Trophoblast cell (in vitro differentiated cells and primary cell): ENCODE data around the gene SMYD3.

Experiments used
- DNase-seq, 2 donors: peaks; one replicate each; pipeline ENCODE4 v3.0.0-alpha.2; 2016
- H2AFZ ChIP-seq: 2 replicates; pipeline ENCODE4 v1.6.1; 2013; ENCODE audit warnings: low read length, moderate library complexity, mild to moderate bottlenecking; ENCODE audit not compliant: insufficient read depth, poor library complexity
- H2AK5ac ChIP-seq: 2 replicates; pipeline ENCODE4 v1.6.1; 2013; ENCODE audit warnings: mild to moderate bottlenecking, low read length
- H2BK120ac ChIP-seq: 2 replicates; pipeline ENCODE4 v1.6.1; 2013; ENCODE audit warnings: low read length, mild to moderate bottlenecking, moderate library complexity; ENCODE audit not compliant: insufficient read depth, poor library complexity
- H2BK12ac ChIP-seq: 2 replicates; pipeline ENCODE4 v1.6.1; 2013; ENCODE audit warnings: mild to moderate bottlenecking, low read length, moderate library complexity
- H2BK5ac ChIP-seq: 2 replicates; pipeline ENCODE4 v1.6.1; 2013; ENCODE audit warnings: low read length, low read depth, moderate library complexity, mild to moderate bottlenecking; ENCODE audit not compliant: poor library complexity
- H3K14ac ChIP-seq: 2 replicates; pipeline ENCODE4 v1.6.1; 2013; ENCODE audit warnings: mild to moderate bottlenecking, low read length
- H3K18ac ChIP-seq: 2 replicates; pipeline ENCODE4 v1.6.1; 2013; ENCODE audit warnings: mild to moderate bottlenecking, low read length
- H3K23ac ChIP-seq: 2 replicates; pipeline ENCODE4 v1.6.1; 2013; ENCODE audit warnings: low read length
- H3K27ac ChIP-seq: 2 replicates; pipeline ENCODE4 v1.5.1; 2013; ENCODE audit warnings: low read depth, mild to moderate bottlenecking, inconsistent platforms, low read length, moderate library complexity
- H3K27me3 ChIP-seq: 2 replicates; pipeline ENCODE4 v1.6.1; 2013; ENCODE audit warnings: inconsistent platforms, mild to moderate bottlenecking, low read length, moderate library complexity; ENCODE audit not compliant: insufficient read depth
- H3K36me3 ChIP-seq, 2 experiments: 1 replicate in 1 of 2; 2 replicates in 1 of 2; pipeline ENCODE4 v1.6.1; 2013; ENCODE audit warnings: low read length in 2 of 2, mild to moderate bottlenecking in 2 of 2, moderate library complexity in 1 of 2; ENCODE audit not compliant: insufficient read depth in 2 of 2, control insufficient read depth in 1 of 2
- H3K4ac ChIP-seq: 2 replicates; pipeline ENCODE4 v1.6.1; 2013; ENCODE audit warnings: low read depth, mild to moderate bottlenecking, low read length, moderate library complexity
- H3K4me1 ChIP-seq, 2 experiments: 1 replicate in 1 of 2; 2 replicates in 1 of 2; pipeline ENCODE4 v1.6.1; 2013; ENCODE audit warnings: low read length in 2 of 2, mild to moderate bottlenecking in 2 of 2, moderate library complexity in 1 of 2; ENCODE audit not compliant: insufficient read depth in 2 of 2, control insufficient read depth in 1 of 2
- H3K4me2 ChIP-seq: 2 replicates; pipeline ENCODE4 v1.6.1; 2013; ENCODE audit warnings: inconsistent platforms, mild to moderate bottlenecking, low read length, moderate library complexity
- H3K4me3 ChIP-seq: 2 replicates; pipeline ENCODE4 v1.5.1; 2013; ENCODE audit warnings: mild to moderate bottlenecking, low read depth, low read length, inconsistent platforms
- H3K79me1 ChIP-seq: one replicate; pipeline ENCODE4 v1.6.1; 2013; ENCODE audit warnings: low read length
- H3K79me2 ChIP-seq: 2 replicates; pipeline ENCODE4 v1.6.1; 2013; ENCODE audit warnings: low read length, mild to moderate bottlenecking; ENCODE audit not compliant: control insufficient read depth, insufficient read depth, poor library complexity
- H3K9ac ChIP-seq: 2 replicates; pipeline ENCODE4 v1.6.1; 2013; ENCODE audit warnings: mild to moderate bottlenecking, low read length
- H3K9me3 ChIP-seq: 2 replicates; pipeline ENCODE4 v1.6.1; 2013; ENCODE audit warnings: low read depth, mild to moderate bottlenecking, control low read depth, inconsistent platforms, low read length; ENCODE audit not compliant: insufficient read depth
- H4K12ac ChIP-seq: 2 replicates; pipeline ENCODE4 v1.6.1; 2013; ENCODE audit warnings: low read depth, mild to moderate bottlenecking, low read length, moderate library complexity
- H4K8ac ChIP-seq: 2 replicates; pipeline ENCODE4 v1.6.1; 2013; ENCODE audit warnings: low read depth, mild to moderate bottlenecking, low read length, moderate library complexity
- H4K91ac ChIP-seq: one replicate; pipeline ENCODE4 v1.6.1; 2013; ENCODE audit warnings: low read depth, mild to moderate bottlenecking, low read length, moderate library complexity
- WGBS: extraction: QIAGEN DNeasy Blood & Tissue Kit; methylation state at CpG from one replicate; pipeline ENCODE4 v1.1.7; 2013; ENCODE audit warnings: missing lambda C conversion rate; ENCODE audit not compliant: insufficient read length, insufficient coverage; ENCODE audit errors: extremely low coverage; 5-methylcytosine and 5-hydroxymethylcytosine counted together

Gene SMYD3

DNA sequence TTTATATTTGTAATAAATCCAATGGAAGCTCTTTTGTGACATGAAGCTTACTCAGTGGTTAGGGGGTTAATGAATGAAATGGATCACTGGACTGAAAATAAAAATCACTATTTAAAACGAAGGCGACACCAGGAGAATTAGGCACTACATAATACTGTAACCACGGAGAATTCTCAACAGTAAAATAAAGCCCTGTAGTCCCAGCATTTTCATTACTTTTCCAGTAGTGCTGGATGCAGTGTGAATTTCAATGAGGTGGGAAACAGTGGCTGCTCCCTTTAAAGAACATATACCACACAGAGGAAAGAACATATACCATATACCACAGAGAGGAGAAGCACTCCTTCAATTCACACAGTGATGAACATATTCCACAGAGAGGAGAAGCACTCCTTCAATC lies 275.0 kb downstream of the SMYD3 start:
- no peak overlapping the region for H3K27ac ChIP-seq
- H2BK120ac ChIP-seq, result no peak overlapping the region
- no peak overlapping the region for H2BK5ac ChIP-seq
- no peak overlapping the region for H3K4ac ChIP-seq
- H3K9ac ChIP-seq, result no peak overlapping the region
- H3K18ac ChIP-seq, result no peak overlapping the region
- no peak overlapping the region for H2AK5ac ChIP-seq
- H3K4me2 ChIP-seq, result no peak overlapping the region
- no peak overlapping the region for H2BK12ac ChIP-seq
- no peaks in the 10 kb centered on the region for H3K27me3 ChIP-seq
- no peaks in the 10 kb centered on the region for H3K79me2 ChIP-seq
- H3K4me1 ChIP-seq, result no peaks in the 10 kb centered on the region
- no peaks in the 10 kb centered on the region for H3K36me3 ChIP-seq
- WGBS, result no CpG with 5 or more reads among the region's 3 CpGs
- no peak overlapping the region for H3K23ac ChIP-seq
- H3K14ac ChIP-seq, result no peak overlapping the region
- H4K91ac ChIP-seq, result no peak overlapping the region
- no peaks in the 10 kb centered on the region for H3K9me3 ChIP-seq
- H2AFZ ChIP-seq, result no peak overlapping the region
- no peak for DNase-seq
- H4K8ac ChIP-seq, result no peak overlapping the region
- no peak overlapping the region for H3K4me3 ChIP-seq
- no peak overlapping the region for H4K12ac ChIP-seq
- H3K79me1 ChIP-seq, result no peaks in the 10 kb centered on the region

DNA sequence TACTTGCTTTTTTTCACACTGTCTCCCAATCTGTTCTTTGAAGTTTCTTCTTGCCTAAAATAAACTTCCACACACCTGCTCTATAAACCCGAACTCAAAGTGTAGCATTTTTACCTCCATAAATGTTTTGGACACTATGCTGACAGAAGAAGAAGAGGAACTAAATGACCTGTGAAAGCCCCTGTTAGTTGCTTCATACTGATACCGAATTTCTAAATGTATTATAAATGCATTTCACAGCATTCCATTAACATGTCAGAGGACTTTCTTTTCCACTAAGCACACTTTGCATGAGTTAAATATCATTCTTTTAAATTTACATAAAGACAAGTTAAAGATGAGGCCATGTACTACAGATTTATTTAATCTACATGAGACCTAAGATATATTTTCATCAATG lies 281.0 kb downstream of the SMYD3 start:
- Histone ChIP-seq H3K79me2 (no peaks in the 10 kb centered on the region), H3K27ac (no peak overlapping the region), H3K36me3 (peaks cover 3 to 7% of the 10 kb centered on the region in 2 experiments), H3K14ac (no peak overlapping the region), H4K91ac (no peak overlapping the region), H2BK5ac (no peak overlapping the region), H3K79me1 (peaks cover 2% of the 10 kb centered on the region), H2AK5ac (no peak overlapping the region), H3K4ac (no peak overlapping the region), H2BK120ac (no peak overlapping the region), H4K12ac (no peak overlapping the region), H2AFZ (no peak overlapping the region), H2BK12ac (no peak overlapping the region), H3K9ac (no peak overlapping the region), H4K8ac (no peak overlapping the region), H3K9me3 (peaks cover 6% of the 10 kb centered on the region), H3K4me1 (no peaks in the 10 kb centered on the region), H3K23ac (no peak overlapping the region), H3K27me3 (no peaks in the 10 kb centered on the region), H3K18ac (no peak overlapping the region), H3K4me3 (no peak overlapping the region), H3K4me2 (no peak overlapping the region)
- WGBS, result no CpG with 5 or more reads among the region's 2 CpGs
- DNase-seq, result no peak

DNA sequence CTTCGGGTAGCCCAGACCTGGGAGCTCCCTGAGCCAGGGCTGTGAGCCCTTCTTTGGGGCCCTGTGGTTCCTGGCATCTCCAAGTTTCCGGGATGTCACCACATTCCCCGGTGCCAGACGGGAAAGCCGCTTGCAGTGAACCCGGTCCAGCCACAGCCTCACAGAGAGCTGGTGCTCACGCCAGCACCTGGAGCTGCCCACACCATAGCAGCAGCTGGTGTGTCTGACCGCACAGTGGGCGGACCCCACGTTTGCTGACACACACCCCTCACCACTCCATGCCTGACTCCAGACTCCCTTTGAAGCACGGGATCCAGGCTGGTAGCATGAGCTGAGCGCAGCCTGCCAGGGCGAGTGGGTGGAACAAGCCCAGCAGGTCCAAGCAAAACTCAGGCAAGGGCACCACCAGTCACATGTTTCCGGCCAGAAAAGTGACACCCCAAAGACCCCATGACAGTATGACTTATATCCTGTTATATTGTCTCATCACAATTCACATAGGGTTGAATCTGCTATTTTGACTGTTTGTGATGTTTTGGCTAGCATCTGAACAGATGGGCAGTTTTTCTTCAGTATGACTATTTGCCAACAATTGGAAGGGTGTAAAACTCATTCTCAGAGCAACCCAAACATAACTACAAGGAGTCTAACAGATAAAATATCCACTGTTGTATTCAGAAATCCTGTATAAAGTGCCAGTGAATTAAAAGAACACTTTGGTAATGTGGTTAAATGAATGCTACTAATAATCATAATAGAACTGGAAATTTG lies 285.4 kb downstream of the SMYD3 start:
- Histone ChIP-seq H3K27me3 (no peaks in the 10 kb centered on the region), H3K79me2 (no peaks in the 10 kb centered on the region), H2BK5ac (no peak overlapping the region), H3K27ac (no peak overlapping the region), H3K14ac (no peak overlapping the region), H3K9ac (no peak overlapping the region), H4K12ac (no peak overlapping the region), H3K79me1 (peaks cover 4% of the 10 kb centered on the region), H3K4me1 (peaks cover 5 to 8% of the 10 kb centered on the region in 2 experiments), H3K9me3 (peaks cover 14% of the 10 kb centered on the region), H2BK12ac (peak overlapping the region; percentile 43), H2AFZ (no peak overlapping the region), H3K18ac (peak overlapping the region; percentile 88), H3K23ac (no peak overlapping the region), H3K4me3 (no peak overlapping the region), H2BK120ac (no peak overlapping the region), H3K36me3 (peaks cover 3 to 9% of the 10 kb centered on the region in 2 experiments), H2AK5ac (no peak overlapping the region), H4K8ac (no peak overlapping the region), H3K4me2 (no peak overlapping the region), H3K4ac (peak overlapping the region; percentile 12), H4K91ac (peak overlapping the region; percentile 32)
- DNase-seq, result no peak
- WGBS, result no CpG with 5 or more reads among the region's 14 CpGs

DNA sequence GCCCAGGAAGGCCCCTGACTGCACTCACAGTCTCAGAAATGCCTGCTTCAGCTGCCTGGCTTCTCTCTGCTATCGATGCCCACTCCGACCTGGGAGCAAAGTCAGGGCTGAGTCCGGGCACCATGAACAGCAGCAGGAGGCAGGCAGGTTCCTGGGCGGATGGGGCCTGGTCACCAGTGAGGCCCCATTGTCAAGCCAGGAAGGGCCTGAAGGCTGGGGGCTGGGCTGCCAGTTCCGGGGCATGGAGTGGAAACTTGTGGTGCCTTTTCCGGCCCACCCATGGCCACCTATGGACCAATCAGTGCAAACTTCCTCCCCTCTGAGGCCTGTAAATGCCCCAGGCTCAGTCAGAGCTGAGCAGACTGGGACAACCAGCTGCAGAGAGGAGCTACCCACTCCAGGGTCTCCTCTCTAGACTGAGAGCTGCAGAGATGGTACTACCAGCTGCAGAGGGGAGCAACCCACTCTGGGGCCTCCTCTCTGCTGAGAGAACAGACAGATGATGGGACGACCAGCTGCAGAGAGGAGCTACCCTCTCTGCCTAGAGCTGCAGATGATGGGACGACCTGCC lies 286.5 kb downstream of the SMYD3 start:
- H3K9ac ChIP-seq, result no peak overlapping the region
- H3K27ac ChIP-seq, result no peak overlapping the region
- no peak for DNase-seq
- H4K8ac ChIP-seq, result no peak overlapping the region
- no peaks in the 10 kb centered on the region for H3K79me2 ChIP-seq
- no CpG with 5 or more reads among the region's 8 CpGs for WGBS
- H2BK5ac ChIP-seq, result no peak overlapping the region
- no peak overlapping the region for H3K14ac ChIP-seq
- H4K91ac ChIP-seq, result no peak overlapping the region
- peaks cover 5 to 8% of the 10 kb centered on the region in 2 experiments for H3K4me1 ChIP-seq
- H3K23ac ChIP-seq, result no peak overlapping the region
- H2AK5ac ChIP-seq, result no peak overlapping the region
- no peak overlapping the region for H3K4ac ChIP-seq
- H2AFZ ChIP-seq, result no peak overlapping the region
- H2BK12ac ChIP-seq, result no peak overlapping the region
- peaks cover 3 to 9% of the 10 kb centered on the region in 2 experiments for H3K36me3 ChIP-seq
- no peaks in the 10 kb centered on the region for H3K27me3 ChIP-seq
- H3K9me3 ChIP-seq, result peaks cover 14% of the 10 kb centered on the region
- peaks cover 4% of the 10 kb centered on the region for H3K79me1 ChIP-seq
- no peak overlapping the region for H3K4me3 ChIP-seq
- no peak overlapping the region for H2BK120ac ChIP-seq
- no peak overlapping the region for H3K4me2 ChIP-seq
- H4K12ac ChIP-seq, result no peak overlapping the region
- H3K18ac ChIP-seq, result no peak overlapping the region
